Measurements from ENCODE around the gene GALNT10.

Gene GALNT10

GRCh38 chr5:154351566-154351965, 161.0 kb downstream of the GALNT10 start:
- ChIA-PET POLR2A (no interaction called here), CTCF (interaction anchor here (1.0 kb wide), 1 partner anchor 11 kb away, joined by 3 read pairs; no protein-coding TSS in a partner anchor)
- no peak for DNase-seq (ENCODE audit: extremely low spot score)
- TF ChIP-seq CTCF (IDR thresholded peaks at IDR 0.05; ENCODE audit: control extremely low read depth, extremely low read depth, low read depth, missing control alignments) = no peak

- no peak for TF ChIP-seq CTCF (IDR thresholded peaks at IDR 0.05; ENCODE audit: control extremely low read depth, extremely low read depth, low read depth, missing control alignments)
- DNase-seq (ENCODE audit: extremely low spot score) = no peak
- ChIA-PET CTCF (interaction anchor here (1.3 to 2.2 kb wide), 2 partner anchors 10 to 19 kb away, joined by 3 to 8 read pairs; no protein-coding TSS in a partner anchor), POLR2A (no interaction called here)
These were observed 162.5 kb downstream of the GALNT10 start for GRCh38 chr5:154352960-154353548.

- ChIA-PET CTCF (interaction anchor here (0.9 kb wide), 1 partner anchor 11 kb away, joined by 4 read pairs; no protein-coding TSS in a partner anchor), POLR2A (no interaction called here)
- TF ChIP-seq CTCF (IDR thresholded peaks at IDR 0.05; ENCODE audit: control extremely low read depth, extremely low read depth, low read depth, missing control alignments) = no peak
- DNase-seq (ENCODE audit: extremely low spot score) = no peak
These were observed 164.6 kb downstream of the GALNT10 start for GRCh38 chr5:154355129-154355611.

GRCh38 chr5:154356020-154356655, 165.6 kb downstream of the GALNT10 start:
- no peak for DNase-seq (ENCODE audit: extremely low spot score)
- CTCF ChIA-PET = no interaction called here
- TF ChIP-seq CTCF (IDR thresholded peaks at IDR 0.05; ENCODE audit: control extremely low read depth, extremely low read depth, low read depth, missing control alignments) = no peak
- POLR2A ChIA-PET = no interaction called here

GRCh38 chr5:154356958-154357357, 166.4 kb downstream of the GALNT10 start:
- ChIA-PET CTCF (no interaction called here), POLR2A (no interaction called here)
- no peak for TF ChIP-seq CTCF (IDR thresholded peaks at IDR 0.05; ENCODE audit: control extremely low read depth, extremely low read depth, low read depth, missing control alignments)
- no peak for DNase-seq (ENCODE audit: extremely low spot score)

- ChIA-PET POLR2A (no interaction called here), CTCF (no interaction called here)
- DNase-seq (ENCODE audit: extremely low spot score) = no peak
- TF ChIP-seq CTCF (IDR thresholded peaks at IDR 0.05; ENCODE audit: control extremely low read depth, extremely low read depth, low read depth, missing control alignments) = no peak
These were observed 168.1 kb downstream of the GALNT10 start for GRCh38 chr5:154358516-154359220.
